Measurements from ENCODE around the gene GAB2. TPM values are rescaled to one million over a fixed set of nuclear protein-coding genes. Genes with fewer than 3 reads are reported as not detected.

Gene GAB2
- total RNA-seq, 1 experiment from 2014 or later: 10.0 TPM

GRCh38 chr11:78244080-78244479 lies 173.5 kb downstream of the GAB2 start:
- intact Hi-C loops (cut with micrococcal nuclease; ENCODE audit: unreplicated experiment) (no loop called here), in situ Hi-C loops (cut with HindIII; ENCODE audit: low pct_unique_long_range_greater_than_20kb, low sequenced_read_pairs) (no loop called here)
- ChIA-PET POLR2A (interaction anchor here (0.6 kb wide), 1 partner anchor 26 kb away, joined by 6 read pairs; no protein-coding TSS in a partner anchor), CTCF (no interaction called here)
- Histone ChIP-seq H3K27ac (ENCODE audit: low read length) (no peak overlapping the region), H3K4me1 (ENCODE audit: control insufficient read depth, insufficient read depth, low read length) (no peaks in the 10 kb centered on the region), H3K27me3 (ENCODE audit: control insufficient read depth, insufficient read depth, low read length) (no peaks in the 10 kb centered on the region), H3K4me3 (ENCODE audit: low read depth in 2 of 2, low read length in 2 of 2) (no peak overlapping the region), H3K36me3 (ENCODE audit: control insufficient read depth, insufficient read depth, low read length) (no peaks in the 10 kb centered on the region), H3K9me3 (ENCODE audit: control insufficient read depth, insufficient read depth, low read depth, low read length) (peaks cover 6% of the 10 kb centered on the region; the same call in 1 of the 2 replicates)
- BruUV-seq (replicated peaks): no TSS peak
- no peak for DNase-seq (ENCODE audit: low read depth, low spot score)
- TF ChIP-seq POLR2AphosphoS5 (IDR thresholded peaks at IDR 0.05; ENCODE audit: low read depth, low read length) (no peak), TCF7L2 (IDR thresholded peaks at IDR 0.05; ENCODE audit: low read depth, low read length) (no peak), SIN3A (IDR thresholded peaks at IDR 0.05; ENCODE audit: borderline replicate concordance, insufficient read depth, low read depth, low read length) (no peak)
- TF ChIP-seq, protein P1, sequence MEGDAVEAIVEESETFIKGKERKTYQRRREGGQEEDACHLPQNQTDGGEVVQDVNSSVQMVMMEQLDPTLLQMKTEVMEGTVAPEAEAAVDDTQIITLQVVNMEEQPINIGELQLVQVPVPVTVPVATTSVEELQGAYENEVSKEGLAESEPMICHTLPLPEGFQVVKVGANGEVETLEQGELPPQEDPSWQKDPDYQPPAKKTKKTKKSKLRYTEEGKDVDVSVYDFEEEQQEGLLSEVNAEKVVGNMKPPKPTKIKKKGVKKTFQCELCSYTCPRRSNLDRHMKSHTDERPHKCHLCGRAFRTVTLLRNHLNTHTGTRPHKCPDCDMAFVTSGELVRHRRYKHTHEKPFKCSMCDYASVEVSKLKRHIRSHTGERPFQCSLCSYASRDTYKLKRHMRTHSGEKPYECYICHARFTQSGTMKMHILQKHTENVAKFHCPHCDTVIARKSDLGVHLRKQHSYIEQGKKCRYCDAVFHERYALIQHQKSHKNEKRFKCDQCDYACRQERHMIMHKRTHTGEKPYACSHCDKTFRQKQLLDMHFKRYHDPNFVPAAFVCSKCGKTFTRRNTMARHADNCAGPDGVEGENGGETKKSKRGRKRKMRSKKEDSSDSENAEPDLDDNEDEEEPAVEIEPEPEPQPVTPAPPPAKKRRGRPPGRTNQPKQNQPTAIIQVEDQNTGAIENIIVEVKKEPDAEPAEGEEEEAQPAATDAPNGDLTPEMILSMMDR (IDR thresholded peaks at IDR 0.05): no peak
- TF ChIP-seq, protein P2, sequence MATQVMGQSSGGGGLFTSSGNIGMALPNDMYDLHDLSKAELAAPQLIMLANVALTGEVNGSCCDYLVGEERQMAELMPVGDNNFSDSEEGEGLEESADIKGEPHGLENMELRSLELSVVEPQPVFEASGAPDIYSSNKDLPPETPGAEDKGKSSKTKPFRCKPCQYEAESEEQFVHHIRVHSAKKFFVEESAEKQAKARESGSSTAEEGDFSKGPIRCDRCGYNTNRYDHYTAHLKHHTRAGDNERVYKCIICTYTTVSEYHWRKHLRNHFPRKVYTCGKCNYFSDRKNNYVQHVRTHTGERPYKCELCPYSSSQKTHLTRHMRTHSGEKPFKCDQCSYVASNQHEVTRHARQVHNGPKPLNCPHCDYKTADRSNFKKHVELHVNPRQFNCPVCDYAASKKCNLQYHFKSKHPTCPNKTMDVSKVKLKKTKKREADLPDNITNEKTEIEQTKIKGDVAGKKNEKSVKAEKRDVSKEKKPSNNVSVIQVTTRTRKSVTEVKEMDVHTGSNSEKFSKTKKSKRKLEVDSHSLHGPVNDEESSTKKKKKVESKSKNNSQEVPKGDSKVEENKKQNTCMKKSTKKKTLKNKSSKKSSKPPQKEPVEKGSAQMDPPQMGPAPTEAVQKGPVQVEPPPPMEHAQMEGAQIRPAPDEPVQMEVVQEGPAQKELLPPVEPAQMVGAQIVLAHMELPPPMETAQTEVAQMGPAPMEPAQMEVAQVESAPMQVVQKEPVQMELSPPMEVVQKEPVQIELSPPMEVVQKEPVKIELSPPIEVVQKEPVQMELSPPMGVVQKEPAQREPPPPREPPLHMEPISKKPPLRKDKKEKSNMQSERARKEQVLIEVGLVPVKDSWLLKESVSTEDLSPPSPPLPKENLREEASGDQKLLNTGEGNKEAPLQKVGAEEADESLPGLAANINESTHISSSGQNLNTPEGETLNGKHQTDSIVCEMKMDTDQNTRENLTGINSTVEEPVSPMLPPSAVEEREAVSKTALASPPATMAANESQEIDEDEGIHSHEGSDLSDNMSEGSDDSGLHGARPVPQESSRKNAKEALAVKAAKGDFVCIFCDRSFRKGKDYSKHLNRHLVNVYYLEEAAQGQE (IDR thresholded peaks at IDR 0.05; ENCODE audit: insufficient read depth in 1 of 2, low read depth in 2 of 2, low read length in 1 of 2): no peak
- no peak for ATAC-seq

DNA sequence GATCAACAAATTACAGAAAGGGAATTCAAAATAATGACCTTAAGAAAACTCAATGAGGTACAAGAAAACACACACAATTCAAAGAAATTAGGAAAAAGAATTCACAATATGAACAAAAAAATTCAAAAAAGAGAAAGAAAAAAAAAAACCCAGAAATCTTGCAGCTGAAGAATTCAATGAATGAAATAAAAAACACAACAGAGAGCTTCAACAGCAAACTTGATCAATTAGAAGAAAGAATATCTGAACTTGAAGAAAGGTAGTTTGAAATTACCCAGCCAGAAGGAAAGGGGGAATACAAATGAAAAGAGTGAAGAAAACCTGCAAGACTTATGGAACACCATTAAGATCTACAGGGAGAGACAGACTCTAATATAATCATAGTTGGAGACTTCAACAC lies 176.1 kb downstream of the GAB2 start:
- BruUV-seq (replicated peaks): no TSS peak
- intact Hi-C loops (cut with micrococcal nuclease; ENCODE audit: unreplicated experiment): no loop called here
- in situ Hi-C loops (cut with HindIII; ENCODE audit: low pct_unique_long_range_greater_than_20kb, low sequenced_read_pairs): no loop called here

More for the DNA sequence above, 176.1 kb downstream of the GAB2 start:
- ChIA-PET CTCF (no interaction called here), POLR2A (no interaction called here)
- Histone ChIP-seq H3K4me3 (ENCODE audit: low read depth in 2 of 2, low read length in 2 of 2) (no peak overlapping the region), H3K27me3 (ENCODE audit: control insufficient read depth, insufficient read depth, low read length) (no peaks in the 10 kb centered on the region), H3K36me3 (ENCODE audit: control insufficient read depth, insufficient read depth, low read length) (no peaks in the 10 kb centered on the region), H3K27ac (ENCODE audit: low read length) (no peak overlapping the region), H3K9me3 (ENCODE audit: control insufficient read depth, insufficient read depth, low read depth, low read length) (peaks cover 6% of the 10 kb centered on the region; the same call in 1 of the 2 replicates), H3K4me1 (ENCODE audit: control insufficient read depth, insufficient read depth, low read length) (no peaks in the 10 kb centered on the region)
- DNase-seq (ENCODE audit: low read depth, low spot score): no peak
- no peak for ATAC-seq
- TF ChIP-seq TCF7L2 (IDR thresholded peaks at IDR 0.05; ENCODE audit: low read depth, low read length): no peak
- TF ChIP-seq, protein P2 (IDR thresholded peaks at IDR 0.05; ENCODE audit: insufficient read depth in 1 of 2, low read depth in 2 of 2, low read length in 1 of 2): no peak
- TF ChIP-seq, protein P1 (IDR thresholded peaks at IDR 0.05): no peak
- no peak for TF ChIP-seq POLR2AphosphoS5 (IDR thresholded peaks at IDR 0.05; ENCODE audit: low read depth, low read length)
- no peak for TF ChIP-seq SIN3A (IDR thresholded peaks at IDR 0.05; ENCODE audit: borderline replicate concordance, insufficient read depth, low read depth, low read length)
